H1 (cell line): Measurements from ENCODE around the gene HDLBP. TPM values are rescaled to one million over a fixed set of nuclear protein-coding genes. Genes with fewer than 3 reads are reported as not detected.

Experiments used
- CTCF ChIA-PET: fragments of 300-600 bp; sonication (Branson Sonifier 250); formaldehyde crosslinking; loops from one replicate; lab custom pipeline; 2021; ENCODE audit not compliant: partially characterized antibody; lab: Charles Lee
- POLR2A ChIA-PET: fragments of 300-600 bp; sonication (Branson Sonifier 250); formaldehyde crosslinking; loops from one replicate; lab custom pipeline; 2021; ENCODE audit warnings: inconsistent platforms; ENCODE audit not compliant: partially characterized antibody; lab: Charles Lee
- DNase-seq, 2 experiments: peaks; one replicate each; pipeline versions ENCODE4 v3.0.0 to v3.0.0-alpha.2; 2010 to 2022; ENCODE audit warnings: low spot score in 2 of 2, low read depth in 1 of 2, mixed read lengths in 1 of 2
- FAIRE-seq: peaks from 2 replicates; lab custom pipeline; 2011; peaks lifted over from hg19 to GRCh38; lab: Jason Lieb, UNC
- H2AFZ ChIP-seq: 2 replicates; pipeline ENCODE4 v1.8.1; 2012; ENCODE audit warnings: low read length, inconsistent platforms
- H2AK5ac ChIP-seq: 2 replicates; pipeline ENCODE4 v1.6.1; 2013; ENCODE audit warnings: low read depth, low read length
- H2BK120ac ChIP-seq: replicated peaks from 2 replicates; pipeline ENCODE3; 2013; ENCODE audit warnings: low read depth, low read length, inconsistent platforms
- H2BK12ac ChIP-seq: 2 replicates; pipeline ENCODE4 v1.6.1; 2013; ENCODE audit warnings: low read depth, low read length
- H2BK15ac ChIP-seq: 2 replicates; pipeline ENCODE4 v1.6.1; 2013; ENCODE audit warnings: low read length
- H2BK20ac ChIP-seq: 2 replicates; pipeline ENCODE4 v1.6.1; 2013; ENCODE audit warnings: low read length
- H2BK5ac ChIP-seq: 2 replicates; pipeline ENCODE4 v1.6.1; 2013; ENCODE audit warnings: low read depth, low read length
- H3K14ac ChIP-seq: 2 replicates; pipeline ENCODE4 v1.6.1; 2013; ENCODE audit warnings: inconsistent platforms; ENCODE audit not compliant: insufficient read length
- H3K18ac ChIP-seq: 2 replicates; pipeline ENCODE4 v1.6.1; 2013; ENCODE audit warnings: low read length; ENCODE audit errors: extremely low read depth
- H3K23ac ChIP-seq: 2 replicates; pipeline ENCODE4 v1.6.1; 2013; ENCODE audit warnings: inconsistent platforms; ENCODE audit not compliant: insufficient read length
- H3K23me2 ChIP-seq: 2 replicates; pipeline ENCODE4 v1.6.1; 2013; ENCODE audit warnings: low read depth, low read length
- H3K27ac ChIP-seq: 2 replicates; pipeline ENCODE4 v1.6.1; 2011; ENCODE audit warnings: low read depth, low read length, inconsistent platforms
- H3K27me3 ChIP-seq, 4 experiments: replicated peaks in 1 of 4; 1 replicate in 1 of 4; 2 replicates in 3 of 4; pipeline versions ENCODE4 v1.6.1 to v1.8.1; 2011 to 2013; ENCODE audit warnings: low read length in 3 of 4, mild to moderate bottlenecking in 3 of 4, inconsistent platforms in 2 of 4, mixed read lengths in 2 of 4, moderate library complexity in 1 of 4; ENCODE audit not compliant: control insufficient read depth in 3 of 4, insufficient read depth in 3 of 4; ENCODE audit errors: extremely low read depth in 1 of 4
- H3K36me3 ChIP-seq, 4 experiments: 2 replicates each; pipeline versions ENCODE4 v1.6.1 to v1.8.1; 2011 to 2013; ENCODE audit warnings: mild to moderate bottlenecking in 4 of 4, low read length in 3 of 4, moderate library complexity in 2 of 4, control low read depth in 1 of 4, inconsistent platforms in 1 of 4; ENCODE audit not compliant: insufficient read depth in 4 of 4, control insufficient read depth in 2 of 4
- H3K4ac ChIP-seq: replicated peaks from 2 replicates; pipeline ENCODE3; 2013; ENCODE audit warnings: low read length, low read depth, mixed read lengths, inconsistent platforms; ENCODE audit not compliant: insufficient read length
- H3K4me1 ChIP-seq, 4 experiments: replicated peaks in 1 of 4; 1 replicate in 1 of 4; 2 replicates in 3 of 4; pipeline versions ENCODE4 v1.6.1 to v1.8.1; 2011 to 2013; ENCODE audit warnings: low read length in 3 of 4, inconsistent platforms in 2 of 4, mixed read lengths in 1 of 4; ENCODE audit not compliant: insufficient read depth in 4 of 4, control insufficient read depth in 3 of 4
- H3K4me2 ChIP-seq, 2 experiments: 2 replicates each; pipeline versions ENCODE4 v1.6.1 to v1.8.1; 2011 to 2013; ENCODE audit warnings: low read depth in 2 of 2, low read length in 2 of 2, control low read depth in 1 of 2, inconsistent platforms in 1 of 2, mild to moderate bottlenecking in 1 of 2; ENCODE audit not compliant: insufficient read depth in 1 of 2
- H3K4me3 ChIP-seq, 4 experiments: fragments of 200-600, 300-600 bp in 1 of 4; sonication (generic), shearing (Covaris generic), sonication (Bioruptor Twin) in 1 of 4; 2 replicates each; pipeline versions ENCODE4 v1.5.1 to v1.8.1; 2011 to 2016; ENCODE audit warnings: low read length in 4 of 4, low read depth in 3 of 4, control low read depth in 2 of 4, inconsistent platforms in 2 of 4, mild to moderate bottlenecking in 2 of 4, mixed read lengths in 1 of 4, moderate library complexity in 1 of 4; ENCODE audit not compliant: insufficient read depth in 2 of 4; ENCODE audit errors: extremely low read depth in 1 of 4
- H3K56ac ChIP-seq: replicated peaks from 2 replicates; pipeline ENCODE3; 2013; ENCODE audit warnings: low read depth, mild to moderate bottlenecking, mixed read lengths, low read length, inconsistent platforms; ENCODE audit not compliant: insufficient read length
- H3K79me1 ChIP-seq: 2 replicates; pipeline ENCODE4 v1.6.1; 2013; ENCODE audit warnings: low read depth, low read length, control low read depth
- H3K79me2 ChIP-seq, 2 experiments: 2 replicates each; pipeline versions ENCODE4 v1.6.1 to v1.8.1; 2012 to 2013; ENCODE audit warnings: low read length in 2 of 2, mild to moderate bottlenecking in 2 of 2, inconsistent platforms in 1 of 2; ENCODE audit not compliant: insufficient read depth in 2 of 2, control insufficient read depth in 1 of 2
- H3K9ac ChIP-seq, 4 experiments: replicated peaks in 1 of 4; 1 replicate in 1 of 4; 2 replicates in 3 of 4; pipeline versions ENCODE4 v1.6.1 to v1.8.1; 2011 to 2013; ENCODE audit warnings: low read depth in 3 of 4, low read length in 3 of 4, control low read depth in 2 of 4, mild to moderate bottlenecking in 2 of 4, moderate library complexity in 2 of 4, inconsistent platforms in 1 of 4; ENCODE audit errors: extremely low read depth in 1 of 4
- H3K9me3 ChIP-seq, 2 experiments: 2 replicates each; pipeline versions ENCODE4 v1.6.1 to v1.8.1; 2012 to 2013; ENCODE audit warnings: mild to moderate bottlenecking in 2 of 2, moderate library complexity in 2 of 2, control low read depth in 1 of 2, inconsistent platforms in 1 of 2, low read depth in 1 of 2, low read length in 1 of 2, mixed read lengths in 1 of 2; ENCODE audit not compliant: insufficient read depth in 2 of 2
- H4K20me1 ChIP-seq, 2 experiments: replicated peaks in 1 of 2; 2 replicates each; pipeline versions ENCODE3 to v1.8.1; 2011 to 2013; ENCODE audit warnings: inconsistent platforms in 2 of 2, low read length in 2 of 2, mild to moderate bottlenecking in 1 of 2; ENCODE audit not compliant: insufficient read depth in 2 of 2, control insufficient read depth in 1 of 2
- H4K5ac ChIP-seq: 2 replicates; pipeline ENCODE4 v1.6.1; 2013; ENCODE audit warnings: low read length, low read depth, mixed read lengths, inconsistent platforms; ENCODE audit not compliant: insufficient read length
- H4K8ac ChIP-seq: 2 replicates; pipeline ENCODE4 v1.8.0; 2013; ENCODE audit warnings: mild to moderate bottlenecking, moderate library complexity, low read length, inconsistent platforms; ENCODE audit not compliant: insufficient read depth; ENCODE audit errors: extremely low read depth
- H4K91ac ChIP-seq: replicated peaks from 2 replicates; pipeline ENCODE3; 2013; ENCODE audit warnings: low read length, mixed read lengths, inconsistent platforms; ENCODE audit not compliant: insufficient read length
- CHD2 ChIP-seq: IDR thresholded peaks from 2 replicates; pipeline ENCODE4 v1.6.1; 2012; ENCODE audit warnings: low read length, improper control_type of control experiment
- JUN ChIP-seq: IDR thresholded peaks from 2 replicates; pipeline ENCODE4 v1.6.1; 2011; ENCODE audit warnings: low read depth, mild to moderate bottlenecking, improper control_type of control experiment, low read length
- KDM5A ChIP-seq: fragments of 200-600 bp; IDR thresholded peaks from 2 replicates; pipeline ENCODE4 v1.7.1; 2012; ENCODE audit warnings: mild to moderate bottlenecking, low read length, inconsistent platforms, mixed read lengths
- RNF2 ChIP-seq: fragments of 200-900, 300-1000 bp; sonication (generic); IDR thresholded peaks from 2 replicates; pipeline ENCODE4 v1.7.1; 2016; ENCODE audit warnings: borderline replicate concordance, low read depth, mild to moderate bottlenecking, antibody characterized with exemption, low read length; ENCODE audit not compliant: poor library complexity, severe bottlenecking; ENCODE audit errors: missing control alignments
- SUZ12 ChIP-seq: fragments of 200-600 bp; sonication (generic); IDR thresholded peaks from 2 replicates; pipeline ENCODE4 v1.6.1; 2012; ENCODE audit warnings: mild to moderate bottlenecking, inconsistent platforms, low read length, moderate library complexity, mixed read lengths
- YY1 ChIP-seq: IDR thresholded peaks from 2 replicates; pipeline ENCODE4 v1.6.1; 2011; ENCODE audit warnings: low read depth, mild to moderate bottlenecking, low read length
- WGBS, 2 experiments: shearing (Covaris generic) in 1 of 2; methylation state at CpG; one replicate each; pipeline versions ENCODE4 v1.1.6 to v1.1.7; 2013 to 2015; ENCODE audit warnings: low lambda C conversion rate in 2 of 2, mixed read lengths in 2 of 2, inconsistent platforms in 1 of 2, low coverage in 1 of 2, missing lambda C conversion rate in 1 of 2; ENCODE audit not compliant: insufficient replicate concordance in 2 of 2, insufficient coverage in 1 of 2, insufficient read length in 1 of 2; ENCODE audit errors: extremely low coverage in 1 of 2, missing lambda C conversion rate in 1 of 2; 5-methylcytosine and 5-hydroxymethylcytosine counted together
- polyA plus RNA-seq, 7 experiments: library from polyadenylated mRNA; depleted of rRNA in 3 of 7; stranded (reverse) in 5 of 7; unstranded in 2 of 7; fragments of >200 nt in 5 of 7; fragments of 200-250 nt in 2 of 7; gene quantifications; 1 replicate in 5 of 7; 2 replicates in 1 of 7; 4 replicates in 1 of 7; pipeline versions ENCODE4 v1.2.1 to v1.2.3, GENCODE V29; 2011 to 2013; ENCODE audit warnings: missing spikeins in 2 of 7, mixed read lengths in 2 of 7
- total RNA-seq: library from RNA; stranded (reverse); fragmentation: NEBNext Ultra II Directional; extraction: Animal tissue kit (Norgen Biotek cat#: 25700); gene quantifications from 2 replicates; pipeline ENCODE4 v1.2.1, GENCODE V29; 2021

The HDLBP gene
- total and polyA plus RNA-seq, 2 of the 8 experiments (the other 6 are each of a cell fraction or from before 2014, with no cell fraction given), result 185 to 360 TPM

- Histone ChIP-seq H3K4me3 (no peak overlapping the region), H3K18ac (no peak overlapping the region), H2BK12ac (no peak overlapping the region), H2BK120ac (no peak overlapping the region), H2BK20ac (no peak overlapping the region), H3K79me2 (peaks cover 66 to 100% of the 10 kb centered on the region in 2 experiments), H4K8ac (no peak overlapping the region), H3K23me2 (no peaks in the 10 kb centered on the region), H3K23ac (no peak overlapping the region), H3K9me3 (no peaks in the 10 kb centered on the region), H2AFZ (no peak overlapping the region), H4K20me1 (peaks cover 2 to 26% of the 10 kb centered on the region in 2 experiments), H4K91ac (no peak overlapping the region), H3K4ac (no peak overlapping the region), H2BK5ac (0 out of 2 replicates have a peak overlapping the region, but pooled peaks have one; percentile 38), H3K27ac (no peak overlapping the region), H3K4me1 (peaks cover 0 to 7% (median 2%) of the 10 kb centered on the region in 4 experiments; a peak in 4 of 7 replicates), H3K14ac (no peak overlapping the region), H2BK15ac (no peak overlapping the region), H3K4me2 (no peak overlapping the region), H3K56ac (no peak overlapping the region), H3K9ac (no peak overlapping the region; a peak in 1 of 7 replicates), H3K36me3 (no peaks in the 10 kb centered on the region), H4K5ac (no peak overlapping the region), H3K27me3 (no peaks in the 10 kb centered on the region), H3K79me1 (peaks cover 12% of the 10 kb centered on the region), H2AK5ac (no peak overlapping the region)
- TF ChIP-seq CHD2, result no peak
- no peak for TF ChIP-seq SUZ12
- no peak for TF ChIP-seq RNF2
- no peak for TF ChIP-seq KDM5A
- no peak for TF ChIP-seq YY1
- TF ChIP-seq JUN, result no peak
- 88% methylated on average over 18 of the region's 18 CpGs; no CpG with 5 or more reads in 1 of the 2 experiments for WGBS, 2 experiments
- ChIA-PET POLR2A (interaction anchor here (0.6 to 1.0 kb wide), 3 partner anchors 8 to 31 kb away, joined by 3 to 4 read pairs (median 3); no protein-coding TSS in a partner anchor), CTCF (no interaction called here)
- no peak for FAIRE-seq
- DNase-seq, result no peak
These were observed 6.5 kb downstream of the HDLBP start for GRCh38 chr2:241308832-241309500.
